K562 (cell line): ENCODE measurements around the gene NAIF1. TPM values are rescaled to one million over a fixed set of nuclear protein-coding genes. Genes with fewer than 3 reads are reported as not detected.

Experiments used
- CTBP1 ChIP-seq: fragments of 450-650 bp; IDR thresholded peaks from 2 replicates; pipeline ENCODE4 v1.6.1; 2016; ENCODE audit warnings: borderline replicate concordance
- MITF ChIP-seq: IDR thresholded peaks from 2 replicates; pipeline ENCODE4 v1.6.1; 2014; ENCODE audit warnings: antibody characterized with exemption
- PHB ChIP-seq: fragments of 250-450 bp; sonication (Bioruptor Pico); IDR thresholded peaks from 2 replicates; pipeline ENCODE4 v1.5.0; 2021
- SMARCB1 ChIP-seq: IDR thresholded peaks from 2 replicates; pipeline ENCODE4 v1.6.1; 2011; ENCODE audit warnings: improper control_type of control experiment, low read depth; ENCODE audit not compliant: insufficient read length
- ZNF274 ChIP-seq: IDR thresholded peaks from 2 replicates; pipeline ENCODE4 v1.6.1; 2011; ENCODE audit warnings: low read depth, mild to moderate bottlenecking, low read length, moderate library complexity, borderline replicate concordance
- polyA plus RNA-seq, 8 experiments: library from polyadenylated mRNA; depleted of rRNA in 4 of 8; stranded (reverse) in 5 of 8; unstranded in 3 of 8; fragments of >200 nt; fragmentation: Nextera tagmentation in 2 of 8; fragmentation: Illumina TruSeq in 1 of 8; extraction: Ambion mirVana in 2 of 8; extraction: Trizol in 1 of 8; gene quantifications; 2 replicates each; pipeline versions ENCODE4 v1.2.1 to v1.2.3, GENCODE V29; 2011 to 2014; ENCODE audit warnings: inconsistent platforms in 1 of 8, missing spikeins in 1 of 8
- total RNA-seq, 7 experiments: library from RNA; depleted of rRNA in 6 of 7; stranded (reverse); fragments of >200 nt in 6 of 7; fragmentation: Illumina TruSeq in 2 of 7; extraction: Trizol in 2 of 7; gene quantifications; 2 replicates each; pipeline versions ENCODE4 v1.2.1 to v1.2.3, GENCODE V29; 2011 to 2021; ENCODE audit warnings: low replicate concordance in 1 of 7
- TF ChIP-seq, protein P1 (sequence below): fragments of 450-650 bp; IDR thresholded peaks from 2 replicates; pipeline ENCODE4 v1.6.1; 2016; ENCODE audit warnings: missing biosample characterization, missing genetic modification characterization
- TF ChIP-seq, protein P2 (sequence below): sonication (generic); formaldehyde crosslinking; IDR thresholded peaks from 2 replicates; pipeline ENCODE4 v1.8.0; 2022; ENCODE audit warnings: mild to moderate bottlenecking, missing genetic modification reagents

NAIF1 gene
- total and polyA plus RNA-seq, 9 of the 15 experiments (the other 6 are each of a cell fraction or from before 2014, with no cell fraction given), result 4.8 to 26.6 (median 17.2) TPM

- no peak for TF ChIP-seq PHB (CRISPR knock-in tag)
- TF ChIP-seq, protein P1, sequence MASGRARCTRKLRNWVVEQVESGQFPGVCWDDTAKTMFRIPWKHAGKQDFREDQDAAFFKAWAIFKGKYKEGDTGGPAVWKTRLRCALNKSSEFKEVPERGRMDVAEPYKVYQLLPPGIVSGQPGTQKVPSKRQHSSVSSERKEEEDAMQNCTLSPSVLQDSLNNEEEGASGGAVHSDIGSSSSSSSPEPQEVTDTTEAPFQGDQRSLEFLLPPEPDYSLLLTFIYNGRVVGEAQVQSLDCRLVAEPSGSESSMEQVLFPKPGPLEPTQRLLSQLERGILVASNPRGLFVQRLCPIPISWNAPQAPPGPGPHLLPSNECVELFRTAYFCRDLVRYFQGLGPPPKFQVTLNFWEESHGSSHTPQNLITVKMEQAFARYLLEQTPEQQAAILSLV (tag), result peak; percentile 33; the same call in 1 of the 2 replicates
- no peak for TF ChIP-seq SMARCB1
- no peak for TF ChIP-seq ZNF274
- TF ChIP-seq, protein P2, sequence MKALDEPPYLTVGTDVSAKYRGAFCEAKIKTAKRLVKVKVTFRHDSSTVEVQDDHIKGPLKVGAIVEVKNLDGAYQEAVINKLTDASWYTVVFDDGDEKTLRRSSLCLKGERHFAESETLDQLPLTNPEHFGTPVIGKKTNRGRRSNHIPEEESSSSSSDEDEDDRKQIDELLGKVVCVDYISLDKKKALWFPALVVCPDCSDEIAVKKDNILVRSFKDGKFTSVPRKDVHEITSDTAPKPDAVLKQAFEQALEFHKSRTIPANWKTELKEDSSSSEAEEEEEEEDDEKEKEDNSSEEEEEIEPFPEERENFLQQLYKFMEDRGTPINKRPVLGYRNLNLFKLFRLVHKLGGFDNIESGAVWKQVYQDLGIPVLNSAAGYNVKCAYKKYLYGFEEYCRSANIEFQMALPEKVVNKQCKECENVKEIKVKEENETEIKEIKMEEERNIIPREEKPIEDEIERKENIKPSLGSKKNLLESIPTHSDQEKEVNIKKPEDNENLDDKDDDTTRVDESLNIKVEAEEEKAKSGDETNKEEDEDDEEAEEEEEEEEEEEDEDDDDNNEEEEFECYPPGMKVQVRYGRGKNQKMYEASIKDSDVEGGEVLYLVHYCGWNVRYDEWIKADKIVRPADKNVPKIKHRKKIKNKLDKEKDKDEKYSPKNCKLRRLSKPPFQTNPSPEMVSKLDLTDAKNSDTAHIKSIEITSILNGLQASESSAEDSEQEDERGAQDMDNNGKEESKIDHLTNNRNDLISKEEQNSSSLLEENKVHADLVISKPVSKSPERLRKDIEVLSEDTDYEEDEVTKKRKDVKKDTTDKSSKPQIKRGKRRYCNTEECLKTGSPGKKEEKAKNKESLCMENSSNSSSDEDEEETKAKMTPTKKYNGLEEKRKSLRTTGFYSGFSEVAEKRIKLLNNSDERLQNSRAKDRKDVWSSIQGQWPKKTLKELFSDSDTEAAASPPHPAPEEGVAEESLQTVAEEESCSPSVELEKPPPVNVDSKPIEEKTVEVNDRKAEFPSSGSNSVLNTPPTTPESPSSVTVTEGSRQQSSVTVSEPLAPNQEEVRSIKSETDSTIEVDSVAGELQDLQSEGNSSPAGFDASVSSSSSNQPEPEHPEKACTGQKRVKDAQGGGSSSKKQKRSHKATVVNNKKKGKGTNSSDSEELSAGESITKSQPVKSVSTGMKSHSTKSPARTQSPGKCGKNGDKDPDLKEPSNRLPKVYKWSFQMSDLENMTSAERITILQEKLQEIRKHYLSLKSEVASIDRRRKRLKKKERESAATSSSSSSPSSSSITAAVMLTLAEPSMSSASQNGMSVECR (CRISPR knock-in tag), result peak; percentile 40; the same call in 1 of the 2 replicates
- TF ChIP-seq MITF, result no peak
- 0 out of 2 replicates have a peak, but pooled peaks have one; percentile 13 for TF ChIP-seq CTBP1
- TF ChIP-seq, all 486 proteins: peak for 106
Measured at GRCh38 chr9:128066713-128067644, at the start of gene NAIF1 (continued).
